Right renal cortex interstitium (tissue), 3 donors: Measurements from ENCODE around the gene TC2N. TPM values are rescaled to one million over a fixed set of nuclear protein-coding genes. Genes with fewer than 3 reads are reported as not detected.
"Not testable (repeated sequence)": the region's sequence is repeated elsewhere in the genome, so short reads cannot be mapped to it uniquely, and the experiment has no call there.

Experiments
- DNase-seq, 3 donors: peaks; one replicate each; pipeline ENCODE4 v3.0.0-alpha.2; 2013; ENCODE audit warnings: low read depth in 3 of 3, low spot score in 2 of 3
- polyA plus RNA-seq, 3 donors: library from polyadenylated mRNA; unstranded; fragments of 120-200 nt; gene quantifications; one replicate each; pipeline ENCODE4 v1.2.1, GENCODE V29; 2013; ENCODE audit not compliant: insufficient read length in 3 of 3

TC2N gene
- polyA plus RNA-seq, 3 donors: 10.5 to 15.7 (median 11.1) TPM

GRCh38 chr14:91837076-91837475 is 30.3 kb downstream of the TC2N start:
- no peak for DNase-seq

GRCh38 chr14:91835920-91836843 is 31.2 kb downstream of the TC2N start:
- peak in 2 of 3 donors; percentile 47 to 57 for DNase-seq

GRCh38 chr14:91835197-91835919 is 32.0 kb downstream of the TC2N start:
- DNase-seq: peak in 2 of 3 donors; percentile 4 to 7

GRCh38 chr14:91834571-91834970 is 32.8 kb downstream of the TC2N start:
- DNase-seq: no peak

- DNase-seq: no peak
Observed at GRCh38 chr14:91831337-91831736, 36.0 kb downstream of the TC2N start.

GRCh38 chr14:91830777-91831176 is 36.6 kb downstream of the TC2N start:
- DNase-seq: no peak

GRCh38 chr14:91829511-91829910 is 37.8 kb downstream of the TC2N start:
- DNase-seq: no peak

- DNase-seq: no peak
Observed at GRCh38 chr14:91827746-91828145, 39.6 kb downstream of the TC2N start.

- DNase-seq: no peak
Observed at GRCh38 chr14:91817566-91818325, 49.6 kb downstream of the TC2N start.

- DNase-seq: no peak
Observed at GRCh38 chr14:91814317-91814716, 53.0 kb downstream of the TC2N start.

GRCh38 chr14:91810699-91811098 is 56.6 kb downstream of the TC2N start:
- DNase-seq: no peak

GRCh38 chr14:91806716-91807115 is 60.6 kb downstream of the TC2N start:
- DNase-seq: no peak

- DNase-seq: not testable (repeated sequence)
Observed at GRCh38 chr14:91806094-91806493, 61.2 kb downstream of the TC2N start.

GRCh38 chr14:91805659-91806058 is 61.7 kb downstream of the TC2N start:
- no peak for DNase-seq

- DNase-seq: no peak
Observed at GRCh38 chr14:91801358-91801757, 66.0 kb downstream of the TC2N start.

- DNase-seq: no peak
Observed at GRCh38 chr14:91796617-91797347, 70.6 kb downstream of the TC2N start.

- DNase-seq: no peak
Observed at GRCh38 chr14:91793704-91794103, 73.6 kb downstream of the TC2N start.

- DNase-seq: no peak
Observed at GRCh38 chr14:91786188-91786587, 81.1 kb downstream of the TC2N start.

GRCh38 chr14:91780452-91780851 is 86.9 kb downstream of the TC2N start:
- no peak for DNase-seq

GRCh38 chr14:91778217-91778616 is 89.1 kb downstream of the TC2N start:
- no peak for DNase-seq
